WERI-Rb-1 (cell line): ENCODE results near the gene MCU.

Experiments
- DNase-seq: peaks from one replicate; pipeline ENCODE4 v3.0.0-alpha.2; 2020
- H3K27ac ChIP-seq: fragments of 250-450 bp; sonication (Bioruptor Pico); 2 replicates; pipeline ENCODE4 v1.5.1; 2020; ENCODE audit warnings: mild to moderate bottlenecking, moderate library complexity
- H3K27me3 ChIP-seq: fragments of 250-450 bp; sonication (Bioruptor Pico); 2 replicates; pipeline ENCODE4 v1.5.1; 2021; ENCODE audit warnings: mild to moderate bottlenecking, low read depth, moderate library complexity; ENCODE audit not compliant: insufficient read depth, severe bottlenecking
- H3K36me3 ChIP-seq: fragments of 250-450 bp; sonication (Bioruptor Pico); 2 replicates; pipeline ENCODE4 v1.5.1; 2020; ENCODE audit warnings: mild to moderate bottlenecking, moderate library complexity
- H3K4me3 ChIP-seq: 2 replicates; pipeline ENCODE4 v1.5.1; 2011; ENCODE audit warnings: low read depth, mild to moderate bottlenecking, control low read depth, low read length
- H3K9me3 ChIP-seq: fragments of 250-450 bp; sonication (Bioruptor Pico); 2 replicates; pipeline ENCODE4 v1.5.1; 2021; ENCODE audit warnings: mild to moderate bottlenecking, moderate library complexity; ENCODE audit not compliant: severe bottlenecking
- TF ChIP-seq, protein P1 (sequence below): IDR thresholded peaks from 2 replicates; pipeline ENCODE4 v1.5.1; 2011; ENCODE audit warnings: low read depth, mild to moderate bottlenecking, control low read depth, inconsistent platforms, low read length

The MCU gene

DNA sequence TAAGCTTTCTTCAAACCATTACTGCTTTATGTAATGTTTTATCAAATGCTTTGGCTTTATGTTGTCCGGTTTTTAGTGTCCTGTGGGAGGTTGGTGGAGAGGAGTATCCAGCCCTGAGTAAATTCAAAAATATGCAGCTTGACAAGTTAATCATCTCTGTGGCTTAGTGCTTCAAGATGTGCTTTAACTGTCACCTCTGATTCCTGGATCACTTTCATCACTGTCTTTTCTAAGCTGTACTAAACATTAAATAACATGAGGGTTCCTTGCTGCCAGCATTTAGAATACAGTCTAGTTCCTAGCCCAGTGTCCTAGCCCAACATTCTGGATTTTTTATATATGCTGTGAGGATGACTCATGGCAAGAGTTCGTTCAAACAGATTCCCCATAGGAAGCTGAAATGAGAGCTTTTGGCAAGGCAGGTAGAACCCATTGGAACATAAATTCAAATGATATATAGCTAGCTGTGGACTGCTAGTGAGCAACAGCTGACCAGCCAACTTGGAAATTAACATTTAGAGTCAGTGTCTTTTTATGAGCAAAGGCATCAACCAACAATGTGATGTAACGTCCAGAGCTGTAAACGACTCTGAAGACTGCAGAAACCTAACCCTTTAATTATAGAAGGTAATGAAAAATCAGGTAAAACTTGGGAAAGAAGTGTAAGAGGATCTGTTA lies 120.9 kb downstream of the MCU start:
- TF ChIP-seq, protein P1, sequence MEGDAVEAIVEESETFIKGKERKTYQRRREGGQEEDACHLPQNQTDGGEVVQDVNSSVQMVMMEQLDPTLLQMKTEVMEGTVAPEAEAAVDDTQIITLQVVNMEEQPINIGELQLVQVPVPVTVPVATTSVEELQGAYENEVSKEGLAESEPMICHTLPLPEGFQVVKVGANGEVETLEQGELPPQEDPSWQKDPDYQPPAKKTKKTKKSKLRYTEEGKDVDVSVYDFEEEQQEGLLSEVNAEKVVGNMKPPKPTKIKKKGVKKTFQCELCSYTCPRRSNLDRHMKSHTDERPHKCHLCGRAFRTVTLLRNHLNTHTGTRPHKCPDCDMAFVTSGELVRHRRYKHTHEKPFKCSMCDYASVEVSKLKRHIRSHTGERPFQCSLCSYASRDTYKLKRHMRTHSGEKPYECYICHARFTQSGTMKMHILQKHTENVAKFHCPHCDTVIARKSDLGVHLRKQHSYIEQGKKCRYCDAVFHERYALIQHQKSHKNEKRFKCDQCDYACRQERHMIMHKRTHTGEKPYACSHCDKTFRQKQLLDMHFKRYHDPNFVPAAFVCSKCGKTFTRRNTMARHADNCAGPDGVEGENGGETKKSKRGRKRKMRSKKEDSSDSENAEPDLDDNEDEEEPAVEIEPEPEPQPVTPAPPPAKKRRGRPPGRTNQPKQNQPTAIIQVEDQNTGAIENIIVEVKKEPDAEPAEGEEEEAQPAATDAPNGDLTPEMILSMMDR: no peak
- Histone ChIP-seq H3K27me3 (no peaks in the 10 kb centered on the region), H3K36me3 (no peaks in the 10 kb centered on the region), H3K4me3 (no peak overlapping the region), H3K27ac (no peak overlapping the region), H3K9me3 (no peaks in the 10 kb centered on the region)
- DNase-seq: no peak

DNA sequence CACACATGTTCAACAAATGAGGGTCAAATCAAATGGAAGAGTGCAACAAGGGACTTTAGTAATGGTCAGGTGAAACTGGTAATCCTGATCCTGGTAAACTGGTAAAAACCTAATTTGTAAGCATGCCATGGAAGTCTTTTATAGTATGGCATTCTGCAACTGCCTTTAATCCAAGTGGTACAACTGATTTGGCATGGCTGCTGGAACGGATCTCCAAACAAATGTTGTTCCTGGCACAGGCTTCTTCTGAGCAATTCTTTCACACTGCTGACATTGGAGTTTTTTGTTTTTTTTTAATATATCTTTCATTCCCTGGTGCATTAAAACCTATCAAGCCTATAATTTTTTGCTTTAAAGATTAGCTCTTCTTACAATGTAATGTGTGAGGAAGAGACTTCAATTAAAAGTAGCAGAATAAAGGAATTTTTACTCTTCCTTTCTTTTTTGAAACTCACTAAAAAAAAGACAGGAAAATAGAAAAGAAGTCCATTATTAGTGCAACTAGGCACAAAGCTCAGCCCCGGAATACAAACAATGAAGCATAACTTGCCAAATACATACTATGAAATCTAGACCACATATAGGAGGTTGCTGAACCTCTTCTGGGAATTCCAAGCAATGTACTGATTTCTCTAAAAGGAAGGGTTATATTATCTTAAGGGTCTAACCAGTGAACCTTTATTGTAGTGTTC lies 122.3 kb downstream of the MCU start:
- H3K27me3 ChIP-seq: no peaks in the 10 kb centered on the region
- H3K4me3 ChIP-seq: no peak overlapping the region
- H3K27ac ChIP-seq: no peak overlapping the region
- H3K36me3 ChIP-seq: no peaks in the 10 kb centered on the region
- TF ChIP-seq, protein P1: no peak
- no peak for DNase-seq
- no peaks in the 10 kb centered on the region for H3K9me3 ChIP-seq

DNA sequence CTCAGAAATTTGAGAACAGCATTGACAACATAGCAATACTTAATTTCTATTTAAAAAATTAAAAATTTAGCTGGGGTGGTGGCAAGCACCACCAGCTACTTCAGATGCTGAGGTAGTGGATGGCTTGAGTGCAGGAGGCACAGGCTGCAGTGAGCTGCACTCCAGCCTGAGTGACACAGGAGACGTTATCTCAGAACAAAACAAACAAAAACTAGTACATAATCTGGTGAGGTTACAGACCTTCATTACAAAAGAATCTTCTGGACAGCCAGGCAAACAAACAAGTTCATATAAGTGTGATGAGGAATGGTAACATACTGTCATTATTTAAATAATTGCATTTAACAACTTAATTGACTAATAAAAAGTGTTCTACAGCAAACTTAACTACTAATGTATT lies 124.6 kb downstream of the MCU start:
- TF ChIP-seq, protein P1: no peak

DNA sequence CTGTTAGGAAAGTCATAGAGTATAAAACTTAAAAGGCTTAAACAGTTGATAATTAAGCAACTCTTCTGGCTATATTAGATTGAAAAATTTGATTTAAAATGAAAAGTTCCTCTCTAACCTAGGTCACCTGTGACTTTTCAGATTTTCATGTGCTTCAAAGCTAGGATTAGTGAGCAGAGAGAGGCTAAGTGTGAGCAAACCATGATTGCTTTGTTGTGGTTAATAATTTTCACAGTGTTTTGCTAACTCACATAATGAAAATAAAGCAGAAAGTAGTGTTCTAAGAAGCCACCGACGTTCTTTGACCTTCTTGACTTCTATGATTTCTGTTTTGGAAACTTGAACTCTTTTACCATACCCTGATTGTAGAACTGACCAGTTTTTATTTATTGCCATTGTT lies 126.1 kb downstream of the MCU start:
- no peak for DNase-seq
- H3K36me3 ChIP-seq: no peaks in the 10 kb centered on the region
- no peak overlapping the region for H3K4me3 ChIP-seq
- no peaks in the 10 kb centered on the region for H3K27me3 ChIP-seq
- H3K27ac ChIP-seq: no peak overlapping the region
- H3K9me3 ChIP-seq: no peaks in the 10 kb centered on the region
- TF ChIP-seq, protein P1: no peak

More for the DNA sequence above, 124.6 kb downstream of the MCU start:
- H3K9me3 ChIP-seq: no peaks in the 10 kb centered on the region
- no peak overlapping the region for H3K4me3 ChIP-seq
- H3K27ac ChIP-seq: no peak overlapping the region
- DNase-seq: no peak
- H3K36me3 ChIP-seq: no peaks in the 10 kb centered on the region
- no peaks in the 10 kb centered on the region for H3K27me3 ChIP-seq

DNA sequence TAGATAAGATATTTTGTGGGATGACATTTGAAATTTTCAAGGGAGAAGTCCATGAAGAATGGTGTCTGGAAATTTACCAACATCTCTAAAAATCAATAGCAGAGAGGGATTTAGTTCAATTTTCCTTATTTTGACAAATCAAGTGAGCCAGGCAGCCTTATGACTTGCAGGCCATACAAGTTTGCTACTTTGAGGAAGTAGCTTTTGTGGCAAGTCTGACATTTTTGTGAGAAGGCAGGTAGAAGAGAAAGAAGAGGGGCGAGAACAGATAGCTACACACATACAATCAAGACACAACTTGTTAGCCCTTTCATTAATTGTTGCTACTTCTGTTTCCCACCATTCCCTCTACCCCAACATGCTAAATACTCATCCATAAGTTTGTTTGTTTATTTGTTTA lies 127.1 kb downstream of the MCU start:
- H3K27ac ChIP-seq: no peak overlapping the region
- TF ChIP-seq, protein P1: no peak
- no peaks in the 10 kb centered on the region for H3K27me3 ChIP-seq
- H3K4me3 ChIP-seq: no peak overlapping the region
- H3K9me3 ChIP-seq: no peaks in the 10 kb centered on the region
- DNase-seq: no peak
- no peaks in the 10 kb centered on the region for H3K36me3 ChIP-seq
